NCI-H2029 (cell line): Measurements from ENCODE around the gene SOX13.

Source experiments
- DNase-seq: peaks from one replicate; lab custom pipeline; 2025; lab: John Stamatoyannopoulos, UW

The SOX13 gene

GRCh38 chr1:204154568-204155255 lies 81.8 kb downstream of the SOX13 start:
- no peak for DNase-seq

- no peak for DNase-seq
These were observed 83.0 kb downstream of the SOX13 start for GRCh38 chr1:204155881-204156280.

DNA sequence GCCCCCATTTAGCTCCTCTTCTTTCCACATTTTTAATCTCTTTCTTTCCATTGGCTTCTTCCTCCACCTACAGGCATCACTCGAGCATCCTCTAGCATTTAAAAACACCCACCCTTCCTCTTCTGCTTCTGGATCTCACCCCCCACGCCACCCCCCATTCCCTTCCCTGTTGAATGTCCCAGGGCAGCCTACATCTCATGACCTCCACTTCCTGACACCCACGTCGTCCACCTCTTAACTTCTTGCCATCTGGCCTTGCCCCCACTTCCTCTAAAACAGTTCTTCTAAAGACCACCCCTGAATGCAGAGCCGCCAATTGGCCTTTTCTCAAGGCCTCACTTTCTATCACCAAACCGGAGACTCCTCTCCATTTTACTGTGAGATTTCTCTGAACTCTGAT lies 85.0 kb downstream of the SOX13 start:
- DNase-seq: no peak

DNA sequence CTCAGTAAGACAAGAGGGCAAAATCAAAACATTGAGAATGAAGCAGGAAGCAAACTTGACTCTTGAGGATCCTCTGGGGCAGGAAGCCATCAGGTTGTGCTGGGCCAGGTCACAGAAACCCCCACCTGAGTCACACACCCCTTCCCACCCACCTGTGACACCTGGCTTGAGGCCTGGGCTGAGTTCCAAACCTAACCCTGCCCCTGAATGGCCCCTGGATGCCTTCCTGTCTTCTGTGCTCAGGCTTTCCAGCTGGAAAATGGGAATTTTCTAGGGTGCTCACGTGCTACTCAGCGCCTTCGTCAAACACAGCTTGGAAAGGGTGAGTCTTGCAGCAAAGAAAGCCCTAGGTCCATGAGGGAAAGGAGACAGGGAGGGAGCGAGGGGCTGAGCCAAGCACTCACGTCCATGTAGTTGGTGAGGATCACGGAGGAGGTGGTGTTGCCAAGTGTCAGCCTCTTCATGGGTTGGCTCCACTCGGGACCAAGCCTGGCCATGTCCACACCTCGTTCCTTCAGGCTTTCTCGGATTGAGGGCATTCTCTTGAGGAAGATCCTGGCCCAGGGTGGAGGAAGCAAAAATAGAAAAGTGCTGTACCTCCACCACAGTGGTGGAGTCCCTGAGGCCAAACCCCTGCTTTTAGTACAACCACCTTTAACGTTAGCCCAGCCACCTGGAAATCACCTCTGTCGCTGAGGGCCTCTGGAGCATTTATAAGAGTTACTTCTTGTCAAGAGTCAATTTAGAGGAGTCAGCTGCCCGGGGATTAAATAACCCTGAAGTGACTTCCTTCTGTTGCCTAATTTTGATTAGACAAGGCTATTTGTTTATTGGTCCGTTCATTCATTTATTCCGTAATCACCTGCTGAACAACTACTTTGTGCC lies 88.9 kb downstream of the SOX13 start:
- DNase-seq: no peak

DNA sequence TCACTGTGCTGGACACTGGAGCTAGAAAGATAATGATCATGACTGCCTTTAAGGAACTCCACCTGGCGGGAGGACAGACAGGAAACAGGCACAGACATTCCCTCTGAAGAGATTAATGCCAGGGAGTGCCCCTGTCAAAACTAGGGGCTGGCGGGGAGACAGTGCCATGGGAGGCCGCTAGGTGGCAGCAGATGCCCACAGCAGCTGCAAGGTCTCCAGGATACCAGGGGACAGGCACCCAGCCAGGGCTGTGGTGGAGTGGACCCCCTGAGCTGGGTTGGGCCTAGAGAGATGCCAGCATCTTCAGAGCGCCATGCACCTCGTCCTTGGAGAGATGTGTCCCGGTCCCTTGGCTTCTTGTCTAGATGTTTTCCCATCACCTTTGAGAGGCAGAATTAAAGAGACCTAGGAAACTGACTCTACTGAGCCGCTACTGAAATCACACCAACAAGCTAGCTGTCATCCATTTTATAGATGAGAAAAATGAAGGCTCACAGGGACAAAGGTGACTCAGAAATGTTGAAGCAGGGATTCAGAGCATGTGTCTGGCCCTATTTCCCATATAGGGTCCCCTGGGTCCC lies 89.7 kb downstream of the SOX13 start:
- peak; percentile 75 for DNase-seq

- no peak for DNase-seq
These were observed 93.3 kb downstream of the SOX13 start, which contains the start of gene REN for GRCh38 chr1:204166219-204166618. REN (minus strand) TSS chr1:204166337; CDS start chr1:204166293, 44 bp downstream.

GRCh38 chr1:204167730-204168129 lies 94.8 kb downstream of the SOX13 start:
- no peak for DNase-seq

DNA sequence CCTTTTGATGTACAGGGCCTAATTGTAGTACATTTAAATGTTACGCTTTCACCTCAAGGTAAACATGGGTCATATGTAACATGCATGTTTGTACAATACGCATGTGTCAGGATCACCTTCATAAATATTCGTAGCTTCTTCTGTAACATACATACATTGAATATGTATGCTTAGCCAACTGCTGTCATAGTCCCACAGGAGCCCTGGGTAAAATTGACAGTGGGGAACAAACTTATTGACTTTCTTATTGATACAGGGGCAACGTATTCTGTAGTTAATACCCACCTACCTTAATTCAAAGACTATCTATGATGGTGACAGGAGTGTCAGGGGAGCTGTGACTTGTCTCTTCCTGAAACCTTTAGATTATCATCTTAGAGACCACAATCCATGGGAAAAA lies 96.9 kb downstream of the SOX13 start:
- DNase-seq: no peak

DNA sequence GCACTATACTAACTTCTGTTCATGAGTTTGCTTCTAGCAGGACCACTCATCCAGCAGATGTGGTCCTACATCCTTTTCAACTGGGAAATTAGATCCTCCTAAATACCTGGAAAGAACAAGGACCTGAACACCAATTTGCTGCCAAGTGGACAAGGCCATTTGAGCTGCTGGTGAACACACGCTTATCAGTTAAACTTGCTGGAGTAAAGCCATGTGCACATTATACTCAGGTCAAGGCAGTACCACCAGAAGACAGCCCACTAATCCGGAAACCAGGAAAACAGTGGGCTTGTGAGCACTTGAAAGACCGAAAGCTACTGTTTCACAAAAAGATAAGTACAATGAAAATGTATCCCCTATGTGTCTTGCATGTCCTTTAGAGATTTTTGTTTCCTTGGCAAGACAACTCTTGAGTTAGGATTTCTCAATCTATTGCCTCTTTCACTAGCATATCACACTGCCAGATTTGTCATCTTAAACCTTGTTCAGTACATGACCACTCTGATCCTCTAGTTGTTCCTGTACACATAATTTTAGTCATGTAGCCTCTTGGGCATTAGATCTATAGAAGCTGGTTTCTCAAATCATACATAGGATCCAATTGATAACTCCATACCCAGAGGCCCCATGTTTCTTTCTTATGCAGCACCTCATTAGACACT lies 97.7 kb downstream of the SOX13 start:
- no peak for DNase-seq

DNA sequence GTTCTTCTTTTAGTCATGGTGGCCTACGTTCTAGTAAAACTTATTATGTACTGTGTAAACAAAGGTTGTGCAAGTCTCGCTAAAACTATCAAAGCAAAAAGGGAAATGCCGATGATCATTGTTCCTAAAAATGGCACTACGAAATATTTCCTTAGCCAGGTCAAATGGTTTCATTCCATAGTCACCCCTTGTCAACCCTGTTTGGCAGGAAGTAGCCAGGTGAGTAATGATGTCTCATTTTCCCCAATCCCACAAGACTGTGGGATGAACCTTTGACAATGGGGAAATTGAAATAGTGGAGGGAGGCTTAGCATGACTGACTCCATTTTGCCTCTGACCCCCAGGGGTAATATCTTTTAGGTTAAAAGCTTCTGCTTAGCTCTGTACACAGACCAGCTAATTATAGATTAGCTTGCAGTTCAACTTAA lies 98.8 kb downstream of the SOX13 start:
- no peak for DNase-seq

DNA sequence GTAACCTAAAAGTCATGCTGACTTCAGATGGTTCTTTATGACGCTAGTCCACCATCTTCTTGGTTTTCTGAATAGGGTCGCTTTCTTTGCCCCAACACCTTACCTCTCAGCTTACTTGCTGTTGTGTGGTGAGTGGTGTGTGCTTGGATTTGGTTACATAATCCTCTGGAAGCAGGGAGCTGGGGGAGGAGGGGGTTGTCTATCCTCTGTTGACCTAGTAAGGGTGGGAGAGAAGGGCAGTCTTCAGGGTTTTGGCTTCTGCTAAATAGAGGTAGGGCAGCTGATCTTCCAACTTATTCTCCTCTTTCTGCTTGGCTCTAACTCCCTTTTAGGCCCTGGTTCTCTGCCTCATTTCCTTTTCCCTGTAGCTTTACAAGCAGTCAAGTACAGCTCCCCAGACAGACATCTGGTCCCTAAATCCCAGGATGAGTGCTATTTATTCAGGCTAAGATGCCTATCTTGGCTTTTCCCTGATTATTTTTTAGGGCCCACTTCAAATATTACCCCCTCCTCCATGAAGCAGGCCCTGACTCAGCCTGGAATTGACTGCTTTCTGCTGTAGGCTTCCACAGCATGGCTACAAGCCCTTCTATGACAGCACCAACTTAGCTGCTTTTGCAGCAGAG lies 99.6 kb downstream of the SOX13 start:
- DNase-seq: no peak

DNA sequence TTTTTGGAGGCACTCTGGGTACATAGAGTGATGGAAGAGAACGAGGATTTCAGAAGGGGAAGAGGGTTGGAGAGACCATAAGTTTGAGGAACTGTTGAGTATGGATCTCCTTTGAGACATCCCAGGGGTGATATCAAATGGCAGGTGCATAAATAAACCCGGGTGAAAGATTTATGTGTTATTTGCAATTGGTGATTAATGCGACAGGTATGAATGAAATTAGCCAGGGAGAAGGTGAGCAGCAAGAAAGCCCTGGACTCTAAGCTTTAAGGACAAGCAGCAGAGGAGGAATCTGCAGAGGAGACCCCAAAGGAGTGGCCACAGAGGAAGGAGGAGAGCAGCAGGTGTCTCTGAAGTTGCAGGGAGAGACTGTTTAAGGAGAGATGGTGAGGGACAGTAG lies 102.0 kb downstream of the SOX13 start:
- no peak for DNase-seq

GRCh38 chr1:204176049-204176448 lies 103.1 kb downstream of the SOX13 start:
- DNase-seq: no peak

GRCh38 chr1:204177133-204177532 lies 104.2 kb downstream of the SOX13 start:
- DNase-seq: no peak
